Measurements from ENCODE around the gene NEURL3. TPM values are rescaled to one million over a fixed set of nuclear protein-coding genes. Genes with fewer than 3 reads are reported as not detected.

The NEURL3 gene
- total RNA-seq, 1 donor from 2014 or later, result 9.0 TPM

DNA sequence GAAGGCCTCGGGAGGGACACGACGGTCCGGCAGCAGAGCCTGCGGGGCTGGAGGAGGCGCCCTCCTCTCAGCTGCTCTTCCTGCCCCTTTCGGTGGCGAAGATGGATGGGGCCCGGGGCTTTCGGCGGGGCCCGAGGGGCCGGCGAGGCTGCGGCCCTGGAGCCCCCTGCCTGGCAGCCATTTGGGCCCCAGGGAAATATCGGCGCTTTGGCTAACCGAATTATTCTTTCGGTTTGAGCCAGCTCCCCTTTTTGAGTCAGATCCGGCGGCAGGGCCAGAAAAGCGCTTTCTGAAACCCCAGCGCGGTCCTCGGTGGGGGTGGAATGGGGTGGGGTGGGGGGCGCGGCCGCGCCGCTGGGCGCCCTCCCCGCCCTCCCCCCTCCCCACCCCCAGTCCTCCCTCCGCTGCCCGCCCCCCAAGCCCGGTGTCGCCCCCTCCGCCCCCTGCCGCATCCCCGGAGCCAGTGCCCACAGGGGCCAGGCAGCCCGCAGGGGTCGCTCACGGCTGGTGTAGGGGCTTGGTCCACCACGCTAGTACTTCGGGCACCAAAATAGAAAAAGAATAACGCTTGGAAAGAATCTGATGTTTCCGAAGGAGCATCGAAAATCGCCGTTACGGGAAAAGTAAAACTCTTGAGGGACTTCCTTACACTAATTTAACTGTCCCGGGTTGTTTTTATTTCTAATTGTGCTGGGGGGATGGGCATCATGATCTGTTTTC, 22.3 kb upstream of the NEURL3 start:
- DNase-seq (ENCODE audit: low read depth), result no peak

DNA sequence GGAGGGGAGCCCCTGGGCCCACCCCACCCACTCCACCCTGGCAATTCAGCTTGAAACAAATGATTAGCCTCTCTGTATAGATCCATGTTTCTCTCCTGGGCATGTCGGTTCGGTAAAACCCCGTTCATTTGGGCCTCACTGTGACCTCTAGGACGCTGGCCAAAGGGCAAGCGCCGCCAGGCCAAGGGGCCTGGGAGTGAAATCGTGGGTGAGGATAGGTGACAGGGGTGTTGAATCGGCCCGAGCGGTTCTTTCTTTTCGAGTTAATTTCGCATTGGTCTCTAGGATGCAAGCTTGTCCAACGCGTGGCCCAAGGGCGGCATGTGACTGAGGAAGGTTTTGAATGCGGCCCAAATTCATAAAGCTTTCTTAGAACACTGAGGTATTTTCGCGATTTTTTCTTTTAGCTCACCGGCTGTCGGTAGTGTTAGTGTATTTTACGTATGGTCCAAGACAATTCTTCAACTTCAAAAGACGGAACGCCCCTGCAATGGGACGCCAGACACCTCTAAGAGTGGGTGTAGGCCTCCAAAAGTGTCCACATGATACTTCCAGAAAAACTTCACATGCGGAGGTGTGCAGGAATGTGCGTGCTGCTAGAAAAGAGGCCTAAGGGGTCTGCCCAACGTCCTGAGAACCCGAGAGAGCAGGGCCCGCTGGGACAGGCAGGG, 21.6 kb upstream of the NEURL3 start:
- no peak for DNase-seq (ENCODE audit: low read depth)

DNA sequence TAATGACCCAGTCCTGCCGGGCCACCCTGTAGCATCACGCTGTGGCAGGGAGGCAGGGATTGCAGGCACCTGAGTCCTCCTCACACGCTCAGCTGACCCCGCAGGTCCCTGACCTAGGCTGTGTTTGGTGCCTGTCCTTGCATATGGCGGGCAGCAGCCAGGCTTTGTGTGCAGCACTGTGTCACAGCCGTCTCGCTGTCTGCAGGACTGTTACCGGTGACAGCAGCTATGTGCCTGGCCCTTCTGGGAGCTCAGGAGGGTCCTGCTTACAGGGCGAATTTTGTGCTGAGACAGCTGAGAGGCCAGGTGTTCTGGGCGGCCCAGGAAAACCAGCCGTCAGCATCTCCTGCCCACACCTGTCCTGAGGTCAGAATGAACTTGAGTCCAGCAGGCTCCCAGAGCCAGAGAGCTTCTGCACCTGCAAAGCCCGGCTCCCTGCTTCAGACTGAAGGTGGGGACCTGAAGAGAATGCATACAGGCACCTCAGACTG, 21.0 kb upstream of the NEURL3 start:
- no peak for DNase-seq (ENCODE audit: low read depth)

DNA sequence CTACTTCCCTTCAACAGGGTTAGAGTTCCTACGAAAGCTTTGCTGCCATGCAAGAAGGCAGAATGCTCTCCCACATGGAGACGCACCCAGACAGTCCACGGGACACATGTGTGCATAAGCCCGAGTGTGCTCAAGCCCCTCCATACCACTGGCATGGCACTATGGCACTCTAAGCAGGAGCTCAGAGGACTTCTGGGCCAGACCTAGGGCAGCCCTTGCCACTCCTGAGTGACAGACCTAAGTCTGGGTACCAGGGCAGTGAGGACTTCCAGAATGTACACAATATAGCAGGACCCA, 20.0 kb upstream of the NEURL3 start:
- no peak for DNase-seq (ENCODE audit: low read depth)

DNA sequence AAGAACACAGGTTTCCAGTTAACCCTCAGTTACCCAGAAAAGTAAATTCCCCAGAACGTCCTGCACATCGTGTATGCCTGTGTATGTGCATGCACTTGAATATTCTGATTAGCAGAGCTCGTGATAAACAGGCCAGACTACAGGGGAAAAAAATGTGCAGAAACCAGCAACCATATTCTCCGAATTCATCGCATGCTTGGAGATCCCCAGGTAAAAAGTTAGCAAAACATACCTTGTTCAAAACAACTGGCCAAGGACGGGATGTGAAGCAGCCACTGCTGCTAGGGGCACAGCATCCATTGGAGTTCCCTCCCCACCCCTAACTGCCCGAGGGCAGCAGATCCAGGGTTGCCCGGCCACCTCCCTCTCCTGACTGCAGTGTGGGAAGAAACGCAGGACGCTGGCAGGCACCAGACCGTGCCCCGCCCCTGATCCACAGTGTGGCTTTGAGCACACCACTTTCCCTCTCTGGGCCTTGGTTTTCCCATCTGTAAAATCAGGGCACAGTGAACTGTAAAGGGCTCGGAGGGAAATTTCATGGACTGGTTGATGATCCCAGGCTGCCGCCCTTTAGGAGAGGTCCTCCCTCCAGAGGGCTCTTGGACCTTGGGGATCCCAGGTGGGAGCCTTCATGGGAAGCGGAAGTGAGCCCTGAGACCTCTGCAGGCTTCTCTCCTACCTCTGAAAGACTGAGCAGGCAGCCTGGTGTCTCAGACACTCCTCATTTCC, 19.5 kb upstream of the NEURL3 start:
- no peak for DNase-seq (ENCODE audit: low read depth)

DNA sequence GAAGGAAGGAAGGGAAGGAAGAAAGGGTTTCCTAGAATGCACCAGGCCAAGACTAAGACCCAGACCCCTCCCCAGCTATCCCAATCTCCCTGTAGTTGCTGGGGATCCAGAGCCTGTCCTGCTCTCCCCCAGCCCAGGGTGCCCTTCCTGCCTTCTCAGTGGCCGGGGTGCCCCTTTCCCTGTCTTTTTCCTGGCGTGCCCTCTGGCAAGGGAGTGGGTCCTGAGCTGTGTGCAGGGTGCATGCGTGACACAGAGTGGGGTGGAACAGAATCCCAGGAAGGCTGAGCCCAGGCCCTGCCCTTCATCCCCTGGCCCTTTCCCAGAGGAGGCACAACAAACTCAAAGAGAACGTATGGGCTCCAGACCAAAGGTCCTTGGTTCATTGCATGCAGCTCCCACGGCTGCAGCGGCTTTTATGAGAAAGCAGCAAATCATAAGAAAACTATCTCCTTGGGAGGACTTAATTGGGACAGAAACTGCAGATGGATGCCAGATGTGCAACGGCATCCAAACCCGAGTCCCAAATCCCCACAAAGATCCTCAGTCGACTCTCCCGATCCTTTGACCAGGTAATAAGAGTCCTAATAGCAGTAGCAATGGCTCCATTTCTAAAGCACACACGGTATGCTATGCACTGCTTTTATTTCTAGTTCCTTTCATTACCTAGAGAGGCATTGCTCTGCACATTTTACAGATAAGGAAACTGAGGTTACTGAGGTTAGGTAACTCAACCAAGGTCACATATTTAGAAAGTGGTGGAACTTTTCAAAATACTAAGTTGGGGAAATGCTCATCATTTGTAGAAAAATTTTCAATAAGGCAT, 18.7 kb upstream of the NEURL3 start:
- no peak for DNase-seq (ENCODE audit: low read depth)

DNA sequence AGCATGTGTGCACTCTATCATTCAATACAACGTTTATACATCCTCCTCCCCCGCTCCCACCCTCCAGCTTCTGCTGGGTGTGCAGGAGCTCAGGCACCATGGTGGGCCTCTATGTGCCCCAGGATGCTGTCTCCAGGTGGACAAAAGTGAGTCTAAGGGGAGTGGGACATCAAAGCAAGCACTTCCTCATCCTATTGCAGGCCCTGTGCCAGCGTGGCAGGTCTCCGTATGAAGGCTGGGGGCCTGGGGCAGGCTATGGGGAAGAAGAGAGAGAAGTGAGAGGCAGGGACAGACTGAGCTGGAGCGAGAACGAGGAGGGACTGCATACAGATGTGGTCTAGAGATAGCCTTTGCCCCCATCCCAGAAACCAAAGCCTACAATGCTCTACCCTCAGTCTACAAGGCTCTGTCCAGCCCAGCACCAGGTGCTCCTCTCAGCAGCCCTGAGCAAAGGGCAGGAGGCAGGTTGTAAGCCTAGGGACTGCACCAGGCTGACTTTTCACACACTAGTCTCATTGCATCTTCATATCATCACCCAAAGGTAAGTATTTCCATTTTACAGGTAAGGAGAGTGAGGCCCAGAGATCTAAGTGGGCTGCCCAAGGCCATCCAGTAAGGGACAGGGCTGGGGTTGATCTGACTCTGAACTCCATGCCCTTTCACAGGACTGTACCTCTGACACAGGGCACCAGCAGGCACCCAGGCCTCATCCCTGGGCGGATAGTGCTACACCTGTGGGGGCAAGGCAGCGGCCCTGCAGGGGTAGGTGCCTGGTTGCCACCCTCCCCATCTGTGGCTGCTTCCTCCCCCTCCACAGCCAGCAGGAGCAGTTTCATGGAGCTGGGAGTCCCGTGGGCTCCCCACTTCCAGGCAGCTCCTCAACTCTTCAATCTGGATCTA, 17.4 kb upstream of the NEURL3 start:
- no peak for DNase-seq (ENCODE audit: low read depth)

DNA sequence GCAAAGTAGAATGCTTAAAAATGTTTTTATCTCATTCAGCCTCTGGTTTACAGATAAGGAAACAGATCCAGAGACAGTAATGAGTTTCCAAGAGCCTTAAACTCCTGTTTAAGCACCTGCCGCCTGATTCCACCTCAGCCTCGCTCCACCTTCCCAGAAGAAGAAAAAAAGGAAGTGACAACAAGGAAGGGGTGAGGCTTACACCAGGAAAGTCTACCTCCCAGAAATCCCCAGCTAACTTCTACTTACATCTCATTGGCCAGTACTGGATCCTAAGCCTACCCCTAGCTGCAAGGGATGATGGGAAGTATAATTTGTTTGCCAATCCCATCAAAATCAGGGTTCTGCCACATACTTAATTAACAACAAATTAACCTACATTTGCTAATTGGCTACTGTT, 16.1 kb upstream of the NEURL3 start:
- no peak for DNase-seq (ENCODE audit: low read depth)

DNA sequence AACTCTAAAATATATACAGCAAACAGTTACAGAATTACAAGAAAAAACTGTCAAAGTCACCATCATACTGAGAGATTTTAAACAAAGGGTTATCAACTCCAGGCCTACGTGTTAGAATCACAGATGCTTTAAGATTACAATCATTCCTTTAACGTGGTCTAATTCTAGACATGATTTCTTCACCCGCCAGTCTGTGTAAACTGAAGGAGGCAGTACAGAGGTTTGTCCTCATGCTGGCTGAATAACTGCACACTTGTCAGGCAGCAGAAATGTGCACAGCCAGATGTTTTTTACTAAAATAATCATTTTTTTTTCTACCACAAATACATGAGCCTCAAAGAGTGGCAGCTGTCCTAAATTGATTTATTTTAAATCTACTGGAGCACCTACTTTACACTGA, 15.5 kb upstream of the NEURL3 start:
- DNase-seq (ENCODE audit: low read depth), result no peak

DNA sequence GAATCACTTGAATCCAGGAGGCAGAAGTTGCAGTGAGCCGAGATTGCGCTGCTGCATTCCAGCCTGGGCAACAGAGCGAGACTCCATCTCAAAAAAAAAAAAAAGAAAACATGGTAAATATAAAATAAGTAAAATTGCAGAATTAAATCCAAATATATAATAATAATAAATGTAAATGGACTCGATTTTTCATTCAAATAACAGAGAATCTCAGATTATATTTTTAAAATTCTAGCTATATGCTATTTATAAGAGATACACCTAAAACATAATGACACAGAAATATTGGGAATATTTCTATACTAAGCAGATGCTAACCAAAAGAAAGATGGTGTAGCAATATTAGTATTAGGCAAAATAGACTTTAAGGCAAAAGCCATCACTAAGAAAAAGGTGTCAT, 15.1 kb upstream of the NEURL3 start:
- no peak for DNase-seq (ENCODE audit: low read depth)

DNA sequence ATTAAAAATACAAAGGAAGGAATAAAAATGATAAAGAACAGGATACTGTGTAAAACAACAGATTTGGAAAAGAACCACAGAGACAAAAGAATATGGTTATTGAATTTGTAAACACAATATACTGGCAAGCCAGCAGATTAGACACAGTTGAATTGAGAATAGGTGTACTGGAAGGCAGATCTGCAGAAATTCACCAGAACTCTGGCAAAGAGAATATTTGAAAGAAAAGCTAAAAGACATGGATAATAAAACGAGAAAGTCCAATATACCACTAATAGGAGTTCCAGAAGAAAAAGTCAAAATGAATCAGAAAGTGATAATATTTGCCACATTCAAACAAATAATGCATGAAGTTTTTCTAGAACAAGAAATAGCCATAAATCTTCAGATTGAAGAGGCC, 11.9 kb upstream of the NEURL3 start:
- DNase-seq (ENCODE audit: low read depth), result no peak

DNA sequence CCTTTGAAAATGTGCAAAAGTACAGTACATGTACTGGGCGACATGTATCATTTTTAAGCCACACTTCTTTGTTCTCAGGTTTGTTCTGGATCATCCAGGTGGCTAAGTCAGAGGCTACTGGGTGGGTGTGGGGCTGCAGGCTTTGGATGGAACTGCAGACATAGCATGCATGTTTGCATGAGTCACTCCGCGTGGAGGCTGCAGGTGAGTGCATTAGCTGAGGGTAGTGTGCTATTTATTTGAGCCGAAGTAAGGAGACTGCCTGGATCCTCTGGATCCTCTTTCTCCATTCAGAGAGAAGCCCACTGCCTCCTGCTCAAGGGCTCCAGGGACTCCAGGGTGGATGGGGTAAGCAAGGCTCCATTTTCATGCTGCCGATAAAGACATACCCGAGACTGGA, 9.4 kb upstream of the NEURL3 start:
- no peak for DNase-seq (ENCODE audit: low read depth)

DNA sequence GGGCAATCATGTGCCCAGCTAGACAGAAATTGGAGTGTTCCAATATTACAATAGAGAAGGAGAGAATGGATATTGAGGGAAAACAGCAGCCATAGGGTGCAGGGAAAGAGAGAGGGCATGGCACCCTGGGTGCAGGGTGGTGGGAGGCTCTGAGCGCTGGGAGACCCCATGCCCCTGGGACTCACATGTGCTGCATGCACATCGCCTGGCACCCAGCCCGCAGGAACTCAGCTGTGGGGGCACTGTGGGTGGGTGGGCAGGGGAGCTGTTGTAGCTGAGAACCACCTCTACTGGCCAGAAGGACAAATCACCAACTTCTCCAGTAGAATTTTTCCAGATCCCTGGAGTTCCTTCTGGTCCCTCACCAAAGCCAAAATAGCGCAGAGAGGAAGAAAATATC, 7.2 kb upstream of the NEURL3 start:
- DNase-seq (ENCODE audit: low read depth), result no peak

DNA sequence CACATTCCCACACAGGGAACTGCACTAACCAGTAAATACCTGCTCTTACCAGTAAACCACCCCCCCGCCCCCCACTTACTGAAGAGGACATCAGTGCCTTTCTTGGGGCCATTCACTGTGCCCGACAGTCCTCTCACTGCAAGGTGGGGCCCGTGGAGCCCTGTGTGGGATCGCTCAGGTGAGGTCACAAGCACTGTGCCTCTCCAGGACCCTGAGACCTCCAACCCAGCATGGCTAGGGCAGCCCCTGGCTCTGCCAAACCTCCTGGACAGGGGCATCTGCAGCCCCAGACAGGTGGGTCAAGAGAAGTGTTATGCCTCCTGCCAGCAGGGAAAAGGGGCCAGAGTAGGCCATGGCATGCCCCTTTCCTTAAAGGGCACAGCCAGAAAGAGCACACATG, 6.7 kb upstream of the NEURL3 start:
- DNase-seq (ENCODE audit: low read depth), result no peak

DNA sequence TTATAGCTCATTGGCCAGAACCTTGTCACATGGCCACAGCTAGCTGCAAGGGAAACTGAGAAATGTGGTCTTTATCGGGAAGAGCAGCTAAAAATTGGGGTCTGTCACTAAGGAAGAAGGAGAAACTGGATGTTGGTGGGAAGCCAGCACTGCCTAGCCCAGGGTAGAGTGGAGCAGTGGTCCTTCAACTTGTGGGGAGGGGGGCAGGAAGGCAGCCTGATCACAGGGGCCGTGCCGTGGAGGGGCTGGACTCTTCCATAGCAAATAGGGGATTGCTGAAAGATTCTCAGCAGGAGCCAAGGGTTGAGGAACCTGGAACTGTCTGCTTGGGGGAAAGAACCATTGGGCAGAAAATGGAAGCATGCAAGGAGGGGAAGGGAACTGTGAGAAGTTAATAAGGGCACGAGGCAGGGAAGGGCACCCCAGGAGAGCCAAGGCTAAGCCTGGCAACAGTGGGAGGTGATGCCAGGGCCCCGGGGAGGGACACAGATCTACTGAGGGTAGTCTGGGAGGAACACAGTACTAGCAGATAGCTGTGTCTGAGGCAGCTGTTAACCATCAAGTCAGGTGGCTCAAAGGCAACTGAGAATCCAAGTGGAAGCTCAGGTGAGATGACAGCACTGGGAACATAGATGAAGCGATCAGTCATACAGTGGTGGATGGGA, 5.9 kb upstream of the NEURL3 start:
- DNase-seq (ENCODE audit: low read depth), result no peak

DNA sequence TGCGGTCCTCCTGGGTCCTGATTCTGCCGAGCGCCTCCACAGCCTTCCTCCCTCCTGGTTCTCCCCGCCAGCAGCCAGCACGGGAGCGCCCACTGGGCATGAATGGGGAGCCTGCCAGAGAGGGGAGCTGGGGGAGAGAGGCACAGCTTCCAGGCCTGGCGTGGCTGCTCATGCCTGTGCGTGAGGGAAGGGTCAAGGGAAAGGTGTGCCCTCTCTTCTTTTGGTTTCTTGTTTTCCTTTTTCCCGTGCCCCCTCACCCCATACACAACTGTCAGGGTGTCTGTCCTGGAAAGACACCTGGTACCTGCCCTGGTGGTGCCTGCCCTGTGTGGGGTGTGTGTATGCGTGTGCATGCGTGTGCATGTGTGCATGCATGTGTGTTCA, 4.7 kb upstream of the NEURL3 start:
- no peak for DNase-seq (ENCODE audit: low read depth)

DNA sequence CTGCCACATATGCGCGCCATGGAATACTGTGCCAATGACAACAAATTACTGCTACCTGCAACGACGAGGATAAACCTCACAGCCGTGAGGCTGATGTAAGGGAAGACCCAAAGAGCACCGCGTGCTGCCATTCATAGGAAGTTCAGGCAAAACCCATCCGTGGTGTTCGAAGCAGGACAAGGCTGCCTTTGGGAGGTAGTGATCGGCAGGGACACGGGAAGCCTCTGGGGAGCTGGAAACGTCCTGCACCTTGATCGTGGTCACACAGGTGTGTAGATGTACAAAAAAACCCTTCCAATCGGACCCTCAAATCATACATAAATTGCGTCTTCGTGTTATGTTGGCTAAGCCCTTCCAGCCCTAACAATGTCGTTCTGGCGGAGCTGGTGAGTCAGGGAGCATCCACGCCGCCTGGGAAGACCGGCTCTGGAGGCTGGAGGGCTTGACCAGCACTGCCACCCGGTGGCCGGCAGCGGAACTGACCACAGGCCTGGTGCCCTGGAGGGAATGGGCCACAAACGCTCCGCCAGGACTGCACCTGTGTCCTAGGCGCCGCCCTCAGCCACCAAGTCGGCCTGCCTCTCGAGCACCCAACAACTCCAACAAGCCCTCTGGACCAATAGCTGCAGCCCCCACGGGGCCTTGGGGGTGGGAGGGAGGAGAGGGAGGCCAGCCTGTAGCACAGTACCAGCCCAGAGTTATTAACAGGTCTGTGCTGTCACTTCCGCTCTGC, 4.1 kb upstream of the NEURL3 start:
- peak; percentile 69 for DNase-seq (ENCODE audit: low read depth)

DNA sequence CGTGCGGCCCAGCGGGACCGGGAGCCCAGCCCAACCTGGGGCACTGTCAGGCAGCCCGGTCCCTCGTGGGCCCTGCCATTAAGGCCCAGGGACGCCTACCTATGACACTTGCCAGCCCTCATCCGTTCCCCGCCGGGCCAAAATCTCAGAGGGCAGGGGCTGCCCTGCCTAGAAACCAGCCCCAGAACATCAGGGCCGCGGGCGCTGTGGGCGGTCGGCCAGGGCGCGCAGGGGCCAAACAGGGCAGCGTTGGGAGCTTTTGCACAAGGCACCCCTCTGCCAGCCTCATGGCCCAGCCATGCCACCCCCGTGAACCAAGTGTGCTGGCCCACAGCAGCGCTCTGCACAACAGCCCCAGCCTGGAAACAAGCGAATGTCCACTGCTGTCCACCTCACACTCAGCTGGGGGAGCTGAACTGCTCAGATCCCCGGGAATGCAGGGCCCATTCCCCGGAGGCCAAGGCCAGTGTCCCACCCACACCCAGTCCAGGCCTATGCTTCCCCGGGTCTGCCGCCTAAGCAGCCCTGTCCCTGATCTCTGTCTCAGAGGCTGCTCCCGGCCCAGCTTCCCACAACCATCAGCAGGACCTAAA, 3.5 kb upstream of the NEURL3 start:
- no peak for DNase-seq (ENCODE audit: low read depth)

DNA sequence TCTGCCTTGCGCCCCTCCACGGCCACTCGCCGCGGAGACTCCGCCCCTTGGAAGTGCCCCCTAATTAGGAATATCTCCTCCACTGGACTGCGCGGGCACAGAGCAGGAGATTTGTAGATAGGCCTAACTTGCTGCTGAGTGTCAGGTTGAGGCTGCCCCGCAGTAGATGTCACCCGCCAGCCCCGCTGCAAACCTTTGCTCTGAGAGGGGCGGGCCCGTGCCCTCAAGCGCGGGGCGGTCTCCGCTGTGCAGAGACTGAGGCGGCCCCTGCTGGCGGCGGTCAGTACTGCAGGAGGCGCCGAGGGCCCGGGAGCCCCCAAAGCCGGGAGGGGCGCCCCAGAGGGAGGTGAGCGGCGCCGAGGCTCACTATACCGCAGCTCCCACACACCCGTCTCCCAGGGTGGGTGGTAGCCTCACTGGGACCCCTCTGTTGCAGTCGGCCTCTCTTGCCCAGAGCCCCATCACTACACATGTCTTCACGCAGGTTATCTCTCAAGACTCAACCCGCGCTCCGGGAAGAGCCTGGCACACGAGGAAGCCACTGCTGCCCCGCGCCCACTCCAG, 2.9 kb upstream of the NEURL3 start:
- DNase-seq (ENCODE audit: low read depth), result no peak

All from renal cortical epithelial cell (primary cell).